T-helper 1 cell (primary cell): ENCODE measurements around the gene PDE2A.

Experiments
- DNase-seq, 5 donors: peaks; one replicate each; pipeline ENCODE4 v3.0.0-alpha.2; 2012 to 2020

The PDE2A gene

GRCh38 chr11:72606748-72607468 is 67.3 kb downstream of the PDE2A start:
- no peak for DNase-seq

GRCh38 chr11:72605973-72606747 is 68.1 kb downstream of the PDE2A start:
- no peak for DNase-seq

GRCh38 chr11:72604256-72604655 is 70.0 kb downstream of the PDE2A start:
- DNase-seq = no peak

GRCh38 chr11:72602250-72602904 is 71.8 kb downstream of the PDE2A start:
- DNase-seq = no peak

- DNase-seq = no peak
Measured at GRCh38 chr11:72600557-72600956, 73.7 kb downstream of the PDE2A start.

GRCh38 chr11:72599325-72600117 is 74.7 kb downstream of the PDE2A start:
- DNase-seq = no peak

- DNase-seq = no peak
Measured at GRCh38 chr11:72598906-72599305, 75.3 kb downstream of the PDE2A start.

GRCh38 chr11:72598466-72598865 is 75.8 kb downstream of the PDE2A start:
- DNase-seq = no peak

GRCh38 chr11:72597721-72598120 is 76.5 kb downstream of the PDE2A start:
- no peak for DNase-seq

GRCh38 chr11:72595292-72595684 is 78.9 kb downstream of the PDE2A start:
- no peak for DNase-seq

- no peak for DNase-seq
Measured at GRCh38 chr11:72594493-72595291, 79.5 kb downstream of the PDE2A start.

GRCh38 chr11:72592698-72593495 is 81.3 kb downstream of the PDE2A start:
- no peak for DNase-seq

- peak in 4 of 5 donors; percentile 21 to 85 (median 34) for DNase-seq
Measured at GRCh38 chr11:72591785-72592502, 82.3 kb downstream of the PDE2A start.

GRCh38 chr11:72591023-72591422 is 83.2 kb downstream of the PDE2A start:
- DNase-seq = no peak

GRCh38 chr11:72589802-72590761 is 84.1 kb downstream of the PDE2A start:
- peak in 4 of 5 donors; percentile 25 to 65 (median 28) for DNase-seq

- no peak for DNase-seq
Measured at GRCh38 chr11:72588421-72589410, 85.5 kb downstream of the PDE2A start.

GRCh38 chr11:72587696-72588095 is 86.5 kb downstream of the PDE2A start:
- DNase-seq = no peak
